Spleen (tissue), 13 donors: ENCODE results near the gene GPR62. TPM values are rescaled to one million over a fixed set of nuclear protein-coding genes. Genes with fewer than 3 reads are reported as not detected.

Experiments
- DNase-seq: peaks from one replicate; pipeline ENCODE4 v3.0.0-alpha.2; 2020
- H3K27ac ChIP-seq, 8 donors: fragments of 200-600 bp; sonication (generic) in 7 of 8; 1 replicate in 4 of 8; 2 replicates in 4 of 8; pipeline versions ENCODE4 v1.5.0 to v1.8.0; 2016 to 2021; ENCODE audit warnings: inconsistent platforms in 4 of 8, mild to moderate bottlenecking in 4 of 8, moderate library complexity in 1 of 8
- H3K27me3 ChIP-seq, 7 donors: fragments of 200-600 bp; sonication (generic) in 6 of 7; replicated peaks in 1 of 7; 1 replicate in 4 of 7; 2 replicates in 3 of 7; pipeline versions ENCODE4 v1.5.0 to v1.8.0; 2016 to 2021; ENCODE audit warnings: inconsistent platforms in 3 of 7, mild to moderate bottlenecking in 1 of 7
- H3K36me3 ChIP-seq, 6 donors: fragments of 200-600 bp; sonication (generic) in 5 of 6; 1 replicate in 4 of 6; 2 replicates in 2 of 6; pipeline versions ENCODE4 v1.5.0 to v1.8.0; 2016 to 2021; ENCODE audit warnings: inconsistent platforms in 2 of 6
- H3K4me1 ChIP-seq, 6 donors: fragments of 200-600 bp; sonication (generic) in 5 of 6; 1 replicate in 3 of 6; 2 replicates in 3 of 6; pipeline versions ENCODE4 v1.5.0 to v1.8.0; 2016 to 2021; ENCODE audit warnings: inconsistent platforms in 3 of 6
- H3K4me3 ChIP-seq, 8 donors: fragments of 200-600 bp; sonication (generic) in 7 of 8; 1 replicate in 4 of 8; 2 replicates in 4 of 8; pipeline versions ENCODE4 v1.5.0 to v1.8.0; 2016 to 2021; ENCODE audit warnings: inconsistent platforms in 4 of 8, mild to moderate bottlenecking in 4 of 8, moderate library complexity in 2 of 8
- H3K9me3 ChIP-seq, 8 donors: fragments of 200-600 bp; sonication (generic) in 7 of 8; 1 replicate in 4 of 8; 2 replicates in 4 of 8; pipeline versions ENCODE4 v1.5.0 to v1.8.0; 2016 to 2021; ENCODE audit warnings: inconsistent platforms in 4 of 8
- POLR2A ChIP-seq, 3 donors: fragments of 450-650 bp; IDR thresholded peaks; one replicate each; pipeline ENCODE4 v1.5.1; 2017; ENCODE audit warnings: antibody characterized with exemption in 3 of 3, mild to moderate bottlenecking in 1 of 3
- POLR2AphosphoS5 ChIP-seq, 3 donors: sonication (generic); formaldehyde crosslinking; IDR thresholded peaks; one replicate each; pipeline ENCODE4 v1.5.1; 2017; ENCODE audit warnings: antibody characterized with exemption in 3 of 3
- WGBS, 5 donors: extraction: QIAGEN DNeasy Blood & Tissue Kit in 3 of 5; methylation state at CpG; one replicate each; pipeline versions ENCODE4 v1.1.5 to v1.1.7; 2013 to 2018; 5-methylcytosine and 5-hydroxymethylcytosine counted together
- intact Hi-C: fragments of 100-400 bp; cut with DNase I; formaldehyde crosslinking; loops from one replicate; pipeline ENCODE4 v1.15.0; 2023; ENCODE audit warnings: low total_unique reads
- long read RNA-seq, 2 donors: transcript quantifications; one replicate each; lab custom pipeline, GENCODE V29; 2026
- polyA plus RNA-seq, 3 donors: library from polyadenylated mRNA; stranded (reverse); fragments of 200-250 nt; gene quantifications; one replicate each; pipeline ENCODE4 v1.2.1, GENCODE V29; 2013
- total RNA-seq, 7 donors: library from RNA; depleted of rRNA in 3 of 7; stranded (reverse); fragments of >200 nt in 3 of 7; fragmentation: NEBNext Ultra II Directional in 4 of 7; extraction: Animal tissue kit (Norgen Biotek cat#: 25700) in 4 of 7; gene quantifications; one replicate each; pipeline versions ENCODE4 v1.1.0 to v1.2.1, GENCODE V29; 2016 to 2021
- TF ChIP-seq, protein P1 (sequence below), 11 experiments: fragments of 200-600 bp in 7 of 11; fragments of 450-650 bp in 4 of 11; sonication (generic) in 4 of 11; IDR thresholded peaks in 8 of 11; conservative IDR thresholded peaks in 3 of 11; 1 replicate in 7 of 11; 2 replicates in 4 of 11; pipeline versions ENCODE4 v1.4.0 to v1.8.0; 2016 to 2021; ENCODE audit warnings: antibody characterized with exemption in 11 of 11, inconsistent platforms in 4 of 11, mild to moderate bottlenecking in 1 of 11
- donor health status: healthy with polysubstance abuse.
- donor health status: DM: no; HTN: no; CAD: no; lungs with moderate emphysema.
- donor health status: DM: no; HTN: no; CAD: no.
- donor health status: Bipolar disorder and iron deficiency.
- donor health status: healthy.
- donor health status: DM: no; HTN: no; CAD: no.
- donor health status: DM: yes; HTN: yes; CAD: no.

The GPR62 gene, protein sequence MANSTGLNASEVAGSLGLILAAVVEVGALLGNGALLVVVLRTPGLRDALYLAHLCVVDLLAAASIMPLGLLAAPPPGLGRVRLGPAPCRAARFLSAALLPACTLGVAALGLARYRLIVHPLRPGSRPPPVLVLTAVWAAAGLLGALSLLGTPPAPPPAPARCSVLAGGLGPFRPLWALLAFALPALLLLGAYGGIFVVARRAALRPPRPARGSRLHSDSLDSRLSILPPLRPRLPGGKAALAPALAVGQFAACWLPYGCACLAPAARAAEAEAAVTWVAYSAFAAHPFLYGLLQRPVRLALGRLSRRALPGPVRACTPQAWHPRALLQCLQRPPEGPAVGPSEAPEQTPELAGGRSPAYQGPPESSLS
- under 1 TPM in 1 of 7 donors, not detected in 6; 0.39 TPM for total RNA-seq
- under 1 TPM; 0.04 to 0.06 (median 0.05) TPM for polyA plus RNA-seq
- long read RNA-seq, donor 1, transcript GPR62-201 (1 exons, 2,191 nt), result major isoform, 32 of 32 reads
- long read RNA-seq, donor 1, partial matches to known transcripts, result 0 of 32 reads
- long read RNA-seq, donor 1, other reads (novel, unspliced or antisense), result 0 of 32 reads
- long read RNA-seq, donor 2, transcript GPR62-201 (1 exons, 2,191 nt), result major isoform, 26 of 26 reads
- long read RNA-seq, donor 2, partial matches to known transcripts, result 0 of 26 reads
- long read RNA-seq, donor 2, other reads (novel, unspliced or antisense), result 0 of 26 reads

DNA sequence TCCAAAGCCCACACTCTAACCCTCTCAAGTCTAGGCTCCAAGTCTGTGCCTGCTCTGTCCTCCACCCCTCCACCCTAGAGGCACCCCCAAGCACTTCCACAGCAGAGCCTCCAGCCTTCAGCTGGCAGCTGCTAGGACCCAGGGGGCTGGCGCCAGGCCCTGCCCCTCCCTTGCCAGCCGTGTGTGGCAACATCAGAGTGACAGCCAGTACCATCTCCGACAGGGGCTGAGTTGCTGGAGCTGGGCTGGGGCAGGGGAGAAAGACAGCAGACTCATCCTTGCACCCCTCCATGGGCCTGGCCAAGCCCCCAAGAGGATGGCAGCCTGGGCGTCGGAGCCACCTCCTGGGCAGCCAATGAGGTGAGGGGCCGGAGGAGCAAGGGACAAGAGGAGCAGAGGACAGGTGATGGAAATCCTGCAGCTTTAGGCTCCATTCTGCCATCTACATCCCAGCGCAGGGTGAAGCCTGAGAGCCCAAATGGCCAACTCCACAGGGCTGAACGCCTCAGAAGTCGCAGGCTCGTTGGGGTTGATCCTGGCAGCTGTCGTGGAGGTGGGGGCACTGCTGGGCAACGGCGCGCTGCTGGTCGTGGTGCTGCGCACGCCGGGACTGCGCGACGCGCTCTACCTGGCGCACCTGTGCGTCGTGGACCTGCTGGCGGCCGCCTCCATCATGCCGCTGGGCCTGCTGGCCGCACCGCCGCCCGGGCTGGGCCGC, at the start of gene GPR62:
TSS of gene GPR62 (plus strand) at position 207 of the 718 bp plus-strand sequence. CDS start at position 479, 272 bp downstream.
- Histone ChIP-seq H3K9me3 (no peaks in the 10 kb centered on the region), H3K27me3 (peaks cover 0 to 46% (median 15%) of the 10 kb centered on the region in 7 donors), H3K4me1 (peaks cover 6 to 40% (median 21%) of the 10 kb centered on the region in 6 donors), H3K27ac (peak within 1 kb of the TSS in 6 of 8 donors; percentile 54 to 79 (median 70)), H3K4me3 (peak within 1 kb of the TSS; percentile 25 to 68 (median 38)), H3K36me3 (peaks cover 0 to 29% (median 0%) of the 10 kb centered on the region in 6 donors)
- 29 to 57% (median 41%) methylated on average over 22 to 33 of the region's 33 CpGs for WGBS, 5 donors
- intact Hi-C loops, result no loop called here
- no peak for DNase-seq
- TF ChIP-seq POLR2A (IDR thresholded peaks at IDR 0.05), result no peak
- TF ChIP-seq POLR2AphosphoS5 (IDR thresholded peaks at IDR 0.05), result no peak
- TF ChIP-seq, protein P1, sequence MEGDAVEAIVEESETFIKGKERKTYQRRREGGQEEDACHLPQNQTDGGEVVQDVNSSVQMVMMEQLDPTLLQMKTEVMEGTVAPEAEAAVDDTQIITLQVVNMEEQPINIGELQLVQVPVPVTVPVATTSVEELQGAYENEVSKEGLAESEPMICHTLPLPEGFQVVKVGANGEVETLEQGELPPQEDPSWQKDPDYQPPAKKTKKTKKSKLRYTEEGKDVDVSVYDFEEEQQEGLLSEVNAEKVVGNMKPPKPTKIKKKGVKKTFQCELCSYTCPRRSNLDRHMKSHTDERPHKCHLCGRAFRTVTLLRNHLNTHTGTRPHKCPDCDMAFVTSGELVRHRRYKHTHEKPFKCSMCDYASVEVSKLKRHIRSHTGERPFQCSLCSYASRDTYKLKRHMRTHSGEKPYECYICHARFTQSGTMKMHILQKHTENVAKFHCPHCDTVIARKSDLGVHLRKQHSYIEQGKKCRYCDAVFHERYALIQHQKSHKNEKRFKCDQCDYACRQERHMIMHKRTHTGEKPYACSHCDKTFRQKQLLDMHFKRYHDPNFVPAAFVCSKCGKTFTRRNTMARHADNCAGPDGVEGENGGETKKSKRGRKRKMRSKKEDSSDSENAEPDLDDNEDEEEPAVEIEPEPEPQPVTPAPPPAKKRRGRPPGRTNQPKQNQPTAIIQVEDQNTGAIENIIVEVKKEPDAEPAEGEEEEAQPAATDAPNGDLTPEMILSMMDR (IDR thresholded peaks at IDR 0.05 in 8 of 11, conservative IDR thresholded peaks at IDR 0.05 in 3 of 11), result no peak

DNA sequence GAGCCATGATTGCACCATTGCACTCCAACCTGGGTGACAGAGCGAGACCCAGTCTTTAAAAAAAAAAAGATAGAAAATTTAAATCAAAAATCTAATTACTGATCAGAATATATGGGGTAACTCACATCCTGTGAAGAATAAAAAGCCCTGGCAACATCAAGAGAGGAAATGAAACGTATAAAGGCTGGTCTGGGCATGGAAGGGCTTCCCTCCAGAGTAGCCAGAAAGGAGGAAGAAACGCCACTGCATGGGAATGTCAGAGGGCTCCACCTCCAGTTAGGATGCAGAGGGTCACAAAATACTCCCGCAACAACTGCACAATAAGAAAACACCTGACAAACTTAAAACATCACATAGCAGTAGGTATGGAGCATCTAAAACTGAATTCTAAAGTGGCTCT, 47.2 kb upstream of the GPR62 start:
- WGBS, 5 donors, result 70 to 81% (median 78%) methylated on average over 4 of the region's 4 CpGs
- Histone ChIP-seq H3K4me3 (no peak overlapping the region), H3K36me3 (no peaks in the 10 kb centered on the region), H3K27ac (no peak overlapping the region), H3K4me1 (no peaks in the 10 kb centered on the region), H3K27me3 (peaks cover 0 to 21% (median 0%) of the 10 kb centered on the region in 7 donors), H3K9me3 (peaks cover 0 to 51% (median 16%) of the 10 kb centered on the region in 8 donors)
- DNase-seq, result no peak
- no peak for TF ChIP-seq POLR2A (IDR thresholded peaks at IDR 0.05)
- TF ChIP-seq, protein P1 (IDR thresholded peaks at IDR 0.05 in 8 of 11, conservative IDR thresholded peaks at IDR 0.05 in 3 of 11), result no peak
- no peak for TF ChIP-seq POLR2AphosphoS5 (IDR thresholded peaks at IDR 0.05)
- intact Hi-C loops, result no loop called here

DNA sequence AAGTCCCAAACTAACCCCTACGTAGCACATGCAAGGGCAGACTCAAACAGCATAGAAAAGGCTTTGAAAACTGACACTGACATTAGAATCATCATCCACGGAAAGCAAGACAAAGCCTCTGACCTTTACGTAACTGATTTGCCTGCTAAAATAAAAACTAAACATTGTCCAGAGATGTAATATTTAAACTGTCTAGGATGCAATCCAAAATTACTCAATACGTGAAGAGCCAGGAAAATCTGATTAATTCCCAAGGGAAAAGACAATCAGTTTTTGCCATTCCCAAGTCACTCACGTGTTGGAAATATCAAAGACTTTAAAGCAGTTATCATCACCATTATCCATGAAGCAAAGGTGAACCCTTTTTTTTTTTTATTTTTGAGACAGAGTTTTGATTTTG, 38.8 kb upstream of the GPR62 start:
- no peaks in the 10 kb centered on the region for H3K9me3 ChIP-seq
- no peak overlapping the region for H3K27ac ChIP-seq
- WGBS, 5 donors, result 59 to 72% (median 67%) methylated on average over 5 of the region's 5 CpGs
- H3K4me1 ChIP-seq, result no peaks in the 10 kb centered on the region
- no peak overlapping the region for H3K4me3 ChIP-seq
- intact Hi-C loops, result no loop called here
- no peaks in the 10 kb centered on the region for H3K36me3 ChIP-seq
- no peak for TF ChIP-seq POLR2A (IDR thresholded peaks at IDR 0.05)
- TF ChIP-seq POLR2AphosphoS5 (IDR thresholded peaks at IDR 0.05), result no peak
- TF ChIP-seq, protein P1 (IDR thresholded peaks at IDR 0.05 in 8 of 11, conservative IDR thresholded peaks at IDR 0.05 in 3 of 11), result no peak
- no peak for DNase-seq
- peaks cover 0 to 8% (median 0%) of the 10 kb centered on the region in 7 donors for H3K27me3 ChIP-seq
